ENCODE results near the gene PEX11G.

PEX11G gene

DNA sequence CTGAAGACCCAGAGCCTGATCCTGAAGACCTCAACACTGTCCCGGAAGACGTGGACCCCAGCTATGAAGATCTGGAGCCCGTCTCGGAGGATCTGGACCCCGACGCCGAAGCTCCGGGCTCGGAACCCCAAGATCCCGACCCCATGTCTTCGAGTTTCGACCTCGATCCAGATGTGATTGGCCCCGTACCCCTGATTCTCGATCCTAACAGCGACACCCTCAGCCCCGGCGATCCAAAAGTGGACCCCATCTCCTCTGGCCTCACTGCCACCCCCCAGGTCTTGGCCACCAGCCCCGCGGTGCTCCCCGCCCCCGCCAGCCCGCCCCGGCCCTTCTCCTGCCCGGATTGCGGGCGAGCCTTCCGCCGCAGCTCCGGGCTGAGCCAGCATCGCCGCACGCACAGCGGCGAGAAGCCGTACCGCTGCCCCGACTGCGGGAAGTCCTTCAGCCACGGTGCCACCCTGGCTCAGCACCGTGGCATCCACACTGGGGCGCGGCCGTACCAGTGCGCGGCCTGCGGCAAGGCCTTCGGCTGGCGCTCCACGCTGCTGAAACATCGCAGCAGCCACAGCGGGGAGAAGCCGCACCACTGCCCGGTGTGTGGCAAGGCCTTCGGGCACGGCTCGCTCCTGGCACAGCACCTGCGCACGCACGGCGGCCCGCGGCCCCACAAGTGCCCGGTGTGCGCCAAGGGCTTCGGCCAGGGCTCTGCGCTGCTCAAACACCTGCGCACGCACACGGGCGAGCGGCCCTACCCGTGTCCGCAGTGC lies 30.7 kb upstream of the PEX11G start:
- TF ChIP-seq, protein P1, sequence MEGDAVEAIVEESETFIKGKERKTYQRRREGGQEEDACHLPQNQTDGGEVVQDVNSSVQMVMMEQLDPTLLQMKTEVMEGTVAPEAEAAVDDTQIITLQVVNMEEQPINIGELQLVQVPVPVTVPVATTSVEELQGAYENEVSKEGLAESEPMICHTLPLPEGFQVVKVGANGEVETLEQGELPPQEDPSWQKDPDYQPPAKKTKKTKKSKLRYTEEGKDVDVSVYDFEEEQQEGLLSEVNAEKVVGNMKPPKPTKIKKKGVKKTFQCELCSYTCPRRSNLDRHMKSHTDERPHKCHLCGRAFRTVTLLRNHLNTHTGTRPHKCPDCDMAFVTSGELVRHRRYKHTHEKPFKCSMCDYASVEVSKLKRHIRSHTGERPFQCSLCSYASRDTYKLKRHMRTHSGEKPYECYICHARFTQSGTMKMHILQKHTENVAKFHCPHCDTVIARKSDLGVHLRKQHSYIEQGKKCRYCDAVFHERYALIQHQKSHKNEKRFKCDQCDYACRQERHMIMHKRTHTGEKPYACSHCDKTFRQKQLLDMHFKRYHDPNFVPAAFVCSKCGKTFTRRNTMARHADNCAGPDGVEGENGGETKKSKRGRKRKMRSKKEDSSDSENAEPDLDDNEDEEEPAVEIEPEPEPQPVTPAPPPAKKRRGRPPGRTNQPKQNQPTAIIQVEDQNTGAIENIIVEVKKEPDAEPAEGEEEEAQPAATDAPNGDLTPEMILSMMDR (conservative IDR thresholded peaks at IDR 0.05; ENCODE audit: low read depth, low read length): no peak
- no peak overlapping the region for H3K4me3 ChIP-seq (ENCODE audit: low read length)
- no peak for DNase-seq (ENCODE audit: low read depth)

GRCh38 chr19:7516878-7517277 lies 28.0 kb upstream of the PEX11G start:
- DNase-seq (ENCODE audit: low read depth): no peak
- peak overlapping the region; percentile 78 for H3K4me3 ChIP-seq (ENCODE audit: low read length)
- TF ChIP-seq, protein P1 (conservative IDR thresholded peaks at IDR 0.05; ENCODE audit: low read depth, low read length): no peak

DNA sequence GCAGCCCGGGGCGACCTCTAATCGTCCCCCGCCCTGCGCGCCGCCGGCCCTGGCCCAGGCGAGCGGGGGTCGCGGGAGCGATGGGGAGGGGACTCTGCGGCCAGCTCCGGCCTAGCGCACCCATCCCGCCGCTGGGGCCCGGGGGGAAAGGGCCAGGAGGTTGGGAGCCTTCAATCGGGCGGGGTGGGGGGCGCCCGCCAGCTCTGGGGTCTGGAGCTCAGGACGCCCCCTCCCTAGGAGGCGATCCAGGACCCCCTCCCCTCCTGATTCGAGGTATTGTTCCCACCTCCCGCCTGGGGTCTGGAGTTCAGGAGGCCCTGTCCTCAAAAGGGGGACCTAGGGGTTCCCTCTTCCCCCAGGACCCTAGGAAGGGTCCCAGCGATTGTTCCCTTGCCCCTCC lies 27.5 kb upstream of the PEX11G start:
- TF ChIP-seq, protein P1 (conservative IDR thresholded peaks at IDR 0.05; ENCODE audit: low read depth, low read length): no peak
- peak overlapping the region; percentile 78 for H3K4me3 ChIP-seq (ENCODE audit: low read length)
- no peak for DNase-seq (ENCODE audit: low read depth)

DNA sequence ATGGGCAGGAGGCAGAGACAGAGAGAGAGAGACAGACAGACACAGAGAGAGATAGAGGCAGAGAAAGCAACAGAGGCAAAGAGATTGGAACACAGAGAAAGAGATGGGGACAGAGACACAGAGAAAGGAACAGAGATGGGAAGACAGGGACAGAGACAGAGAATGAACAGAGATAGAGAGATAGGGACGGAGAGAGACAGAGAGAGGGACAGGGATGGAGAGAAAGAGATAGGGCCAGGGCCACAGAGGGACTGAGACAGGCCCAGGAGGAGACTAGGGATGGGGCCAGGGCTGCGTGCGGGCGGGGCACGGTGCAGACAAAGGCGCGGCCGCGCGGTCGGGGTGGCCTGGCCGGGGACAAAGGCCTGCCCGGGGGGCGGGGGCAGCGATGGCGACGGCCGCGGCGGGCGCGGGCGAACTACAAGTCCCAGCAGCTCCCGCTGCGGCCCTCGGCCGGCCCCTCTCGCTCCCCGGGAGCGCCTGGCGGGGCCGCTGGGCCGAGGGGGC lies 26.9 kb upstream of the PEX11G start, which contains the start of gene ZNF358:
TSS of gene ZNF358 (plus strand) at position 459 of the 507 bp plus-strand sequence. CDS start 3,140 bp downstream, outside the sequence.
- DNase-seq (ENCODE audit: low read depth): no peak
- TF ChIP-seq, protein P1 (conservative IDR thresholded peaks at IDR 0.05; ENCODE audit: low read depth, low read length): no peak
- H3K4me3 ChIP-seq (ENCODE audit: low read length): peak within 1 kb of the TSS; percentile 78

GRCh38 chr19:7515110-7515644 lies 26.3 kb upstream of the PEX11G start:
- TF ChIP-seq, protein P1 (conservative IDR thresholded peaks at IDR 0.05; ENCODE audit: low read depth, low read length): no peak
- DNase-seq (ENCODE audit: low read depth): no peak
- peak overlapping the region; percentile 57 for H3K4me3 ChIP-seq (ENCODE audit: low read length)

DNA sequence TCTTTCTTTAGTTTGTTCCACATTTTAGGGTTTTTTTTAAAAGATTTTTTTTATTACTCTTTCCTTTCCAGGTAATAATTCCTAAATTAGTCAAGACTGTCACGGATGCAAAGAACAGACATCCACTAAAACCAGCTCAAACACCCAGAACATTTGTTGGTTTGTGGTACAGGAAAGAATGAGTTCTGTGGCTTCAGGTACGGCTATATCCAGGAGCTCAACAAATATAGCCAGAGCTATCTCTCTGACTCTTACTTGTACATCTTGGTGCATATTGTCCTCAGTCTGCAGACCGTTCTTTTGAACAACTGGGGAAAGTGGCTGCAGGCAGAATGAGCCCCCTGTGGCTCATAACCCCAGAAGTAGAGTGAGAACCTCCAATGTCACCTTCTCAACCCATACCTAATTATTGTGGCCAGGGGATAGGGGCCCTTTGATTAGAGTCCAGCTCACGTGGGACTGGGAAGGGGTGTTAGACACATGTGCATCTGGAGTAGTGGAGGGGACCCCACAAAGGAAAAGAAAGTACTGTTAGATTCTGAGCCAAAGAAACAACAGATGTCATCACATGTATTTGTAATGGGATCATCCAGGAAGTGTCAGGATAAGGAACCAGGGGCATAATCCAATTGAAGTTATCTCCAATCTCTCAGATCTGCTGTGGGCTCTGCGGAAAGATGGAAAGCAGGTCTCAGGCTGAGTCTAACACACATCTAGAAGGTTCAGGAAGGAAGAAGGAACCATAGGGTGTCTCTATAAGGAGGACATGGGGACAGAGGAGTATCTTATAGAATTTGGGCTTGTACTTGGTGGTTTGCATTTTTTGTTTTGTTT lies 25.2 kb upstream of the PEX11G start:
- DNase-seq (ENCODE audit: low read depth): no peak
- TF ChIP-seq, protein P1 (conservative IDR thresholded peaks at IDR 0.05; ENCODE audit: low read depth, low read length): no peak
- H3K4me3 ChIP-seq (ENCODE audit: low read length): no peak overlapping the region

Measured in retinal pigment epithelial cell (primary cell).